OCI-LY1 (cell line): Measurements from ENCODE around the gene PSMD3.

Source experiments
- CTCF ChIP-seq: fragments of 200-600 bp; sonication (generic), shearing (Covaris generic); IDR thresholded peaks from 2 replicates; pipeline ENCODE4 v1.5.1; 2017; ENCODE audit warnings: mild to moderate bottlenecking, antibody characterized with exemption, low read length, moderate library complexity, mixed read lengths
- EZH2 ChIP-seq: fragments of 200-600 bp; sonication (generic), shearing (Covaris generic); IDR thresholded peaks from 2 replicates; pipeline ENCODE4 v1.8.0; 2017; ENCODE audit warnings: borderline replicate concordance, mixed run types, mild to moderate bottlenecking, antibody characterized with exemption, low read length, moderate library complexity, mixed read lengths

- no peak for TF ChIP-seq CTCF
- TF ChIP-seq EZH2 = no peak
Measured at GRCh38 chr17:39971076-39971603, 9.5 kb upstream of the PSMD3 start.
